Measurements from ENCODE around the gene CPLANE1.

CPLANE1 gene

GRCh38 chr5:37247036-37247435 lies 2.1 kb downstream of the CPLANE1 start:
- Histone ChIP-seq H3K23ac (ENCODE audit: low read length in 2 of 2) (no peak overlapping the region), H2BK5ac (ENCODE audit: low read depth, low read length, poor library complexity, severe bottlenecking) (no peak overlapping the region), H2AFZ (ENCODE audit: low read depth, low read length) (no peak overlapping the region), H3K4me1 (ENCODE audit: control insufficient read depth, insufficient read depth, low read depth, low read length) (peaks cover 12% of the 10 kb centered on the region), H2BK12ac (ENCODE audit: low read length in 2 of 2) (no peak overlapping the region), H3K36me3 (ENCODE audit: control insufficient read depth in 1 of 2, insufficient read depth in 2 of 2, low read depth in 1 of 2, low read length in 2 of 2) (peaks cover 2 to 17% of the 10 kb centered on the region in 2 experiments), H3K27me3 (ENCODE audit: control insufficient read depth in 1 of 2, insufficient read depth in 1 of 2, low read length in 2 of 2) (no peaks in the 10 kb centered on the region), H3K4ac (ENCODE audit: low read depth in 1 of 2, low read length in 2 of 2) (no peak overlapping the region), H3K4me2 (ENCODE audit: low read length, poor library complexity, severe bottlenecking) (no peak overlapping the region), H2BK120ac (ENCODE audit: low read depth, low read length) (no peak overlapping the region), H3K79me1 (replicated peaks; ENCODE audit: low read length, poor library complexity, severe bottlenecking) (peaks cover 6% of the 10 kb centered on the region), H2AK5ac (ENCODE audit: low read length, severe bottlenecking) (no peak overlapping the region), H3K9me3 (ENCODE audit: control insufficient read depth, low read length) (no peaks in the 10 kb centered on the region), H3K9ac (ENCODE audit: low read length) (peak overlapping the region; percentile 98), H4K91ac (ENCODE audit: low read length) (no peak overlapping the region), H3K4me3 (ENCODE audit: insufficient read depth in 1 of 2, low read depth in 1 of 2, low read length in 2 of 2) (peak overlapping the region in 1 of 2 experiments; percentile 93), H3K18ac (ENCODE audit: low read depth in 1 of 2, low read length in 2 of 2) (no peak overlapping the region), H3K27ac (ENCODE audit: low read length, poor library complexity, severe bottlenecking) (no peak overlapping the region), H2BK15ac (ENCODE audit: low read depth, poor library complexity, severe bottlenecking) (no peak overlapping the region), H3K14ac (ENCODE audit: low read length in 2 of 2) (no peak overlapping the region), H4K8ac (ENCODE audit: low read length) (no peak overlapping the region)
- WGBS = 72% methylated on average over 1 of the region's 1 CpG
- no peak for DNase-seq

GRCh38 chr5:37234288-37234687 lies 14.9 kb downstream of the CPLANE1 start:
- no peak overlapping the region for H2AK5ac ChIP-seq (ENCODE audit: low read length, severe bottlenecking)
- no peak overlapping the region for H3K14ac ChIP-seq (ENCODE audit: low read length in 2 of 2)
- H2AFZ ChIP-seq (ENCODE audit: low read depth, low read length) = no peak overlapping the region
- H4K91ac ChIP-seq (ENCODE audit: low read length) = no peak overlapping the region
- H2BK15ac ChIP-seq (ENCODE audit: low read depth, poor library complexity, severe bottlenecking) = no peak overlapping the region
- H3K9ac ChIP-seq (ENCODE audit: low read length) = no peak overlapping the region
- peaks cover 23% of the 10 kb centered on the region for H3K79me1 ChIP-seq (replicated peaks; ENCODE audit: low read length, poor library complexity, severe bottlenecking)
- no peak overlapping the region for H3K4ac ChIP-seq (ENCODE audit: low read depth in 1 of 2, low read length in 2 of 2)
- H3K9me3 ChIP-seq (ENCODE audit: control insufficient read depth, low read length) = peaks cover 12% of the 10 kb centered on the region
- H3K36me3 ChIP-seq (ENCODE audit: control insufficient read depth in 1 of 2, insufficient read depth in 2 of 2, low read depth in 1 of 2, low read length in 2 of 2) = peaks cover 26 to 75% of the 10 kb centered on the region in 2 experiments
- no peak overlapping the region for H2BK5ac ChIP-seq (ENCODE audit: low read depth, low read length, poor library complexity, severe bottlenecking)
- H2BK12ac ChIP-seq (ENCODE audit: low read length in 2 of 2) = no peak overlapping the region
- H3K4me3 ChIP-seq (ENCODE audit: insufficient read depth in 1 of 2, low read depth in 1 of 2, low read length in 2 of 2) = no peak overlapping the region
- no peak overlapping the region for H3K4me2 ChIP-seq (ENCODE audit: low read length, poor library complexity, severe bottlenecking)
- no peak overlapping the region for H4K8ac ChIP-seq (ENCODE audit: low read length)
- no peak overlapping the region for H2BK120ac ChIP-seq (ENCODE audit: low read depth, low read length)
- H3K4me1 ChIP-seq (ENCODE audit: control insufficient read depth, insufficient read depth, low read depth, low read length) = no peaks in the 10 kb centered on the region
- no peak overlapping the region for H3K23ac ChIP-seq (ENCODE audit: low read length in 2 of 2)
- WGBS = no CpG with 5 or more reads among the region's 2 CpGs
- no peak overlapping the region for H3K18ac ChIP-seq (ENCODE audit: low read depth in 1 of 2, low read length in 2 of 2)
- DNase-seq = no peak
- H3K27ac ChIP-seq (ENCODE audit: low read length, poor library complexity, severe bottlenecking) = no peak overlapping the region
- no peaks in the 10 kb centered on the region for H3K27me3 ChIP-seq (ENCODE audit: control insufficient read depth in 1 of 2, insufficient read depth in 1 of 2, low read length in 2 of 2)

GRCh38 chr5:37226377-37226776 lies 22.8 kb downstream of the CPLANE1 start:
- Histone ChIP-seq H2BK5ac (ENCODE audit: low read depth, low read length, poor library complexity, severe bottlenecking) (no peak overlapping the region), H3K79me1 (replicated peaks; ENCODE audit: low read length, poor library complexity, severe bottlenecking) (peaks cover 5% of the 10 kb centered on the region), H3K23ac (ENCODE audit: low read length in 2 of 2) (no peak overlapping the region), H3K14ac (ENCODE audit: low read length in 2 of 2) (no peak overlapping the region), H3K9me3 (ENCODE audit: control insufficient read depth, low read length) (no peaks in the 10 kb centered on the region), H3K4ac (ENCODE audit: low read depth in 1 of 2, low read length in 2 of 2) (no peak overlapping the region), H2AK5ac (ENCODE audit: low read length, severe bottlenecking) (no peak overlapping the region), H4K91ac (ENCODE audit: low read length) (no peak overlapping the region), H2BK12ac (ENCODE audit: low read length in 2 of 2) (no peak overlapping the region), H3K4me2 (ENCODE audit: low read length, poor library complexity, severe bottlenecking) (no peak overlapping the region), H2BK15ac (ENCODE audit: low read depth, poor library complexity, severe bottlenecking) (no peak overlapping the region), H3K27ac (ENCODE audit: low read length, poor library complexity, severe bottlenecking) (no peak overlapping the region), H2BK120ac (ENCODE audit: low read depth, low read length) (no peak overlapping the region), H3K27me3 (ENCODE audit: control insufficient read depth in 1 of 2, insufficient read depth in 1 of 2, low read length in 2 of 2) (no peaks in the 10 kb centered on the region), H3K4me3 (ENCODE audit: insufficient read depth in 1 of 2, low read depth in 1 of 2, low read length in 2 of 2) (no peak overlapping the region), H2AFZ (ENCODE audit: low read depth, low read length) (no peak overlapping the region), H3K18ac (ENCODE audit: low read depth in 1 of 2, low read length in 2 of 2) (no peak overlapping the region), H3K36me3 (ENCODE audit: control insufficient read depth in 1 of 2, insufficient read depth in 2 of 2, low read depth in 1 of 2, low read length in 2 of 2) (peaks cover 11 to 83% of the 10 kb centered on the region in 2 experiments), H3K9ac (ENCODE audit: low read length) (no peak overlapping the region), H3K4me1 (ENCODE audit: control insufficient read depth, insufficient read depth, low read depth, low read length) (no peaks in the 10 kb centered on the region), H4K8ac (ENCODE audit: low read length) (no peak overlapping the region)
- DNase-seq = no peak

- Histone ChIP-seq H3K27me3 (ENCODE audit: control insufficient read depth in 1 of 2, insufficient read depth in 1 of 2, low read length in 2 of 2) (no peaks in the 10 kb centered on the region), H3K4me3 (ENCODE audit: insufficient read depth in 1 of 2, low read depth in 1 of 2, low read length in 2 of 2) (no peak overlapping the region), H3K9me3 (ENCODE audit: control insufficient read depth, low read length) (no peaks in the 10 kb centered on the region), H3K4ac (ENCODE audit: low read depth in 1 of 2, low read length in 2 of 2) (no peak overlapping the region), H2AFZ (ENCODE audit: low read depth, low read length) (no peak overlapping the region), H2BK120ac (ENCODE audit: low read depth, low read length) (no peak overlapping the region), H3K18ac (ENCODE audit: low read depth in 1 of 2, low read length in 2 of 2) (no peak overlapping the region), H3K23ac (ENCODE audit: low read length in 2 of 2) (no peak overlapping the region), H3K14ac (ENCODE audit: low read length in 2 of 2) (no peak overlapping the region), H2BK5ac (ENCODE audit: low read depth, low read length, poor library complexity, severe bottlenecking) (no peak overlapping the region), H2BK12ac (ENCODE audit: low read length in 2 of 2) (no peak overlapping the region), H3K27ac (ENCODE audit: low read length, poor library complexity, severe bottlenecking) (no peak overlapping the region), H3K79me1 (replicated peaks; ENCODE audit: low read length, poor library complexity, severe bottlenecking) (peaks cover 5% of the 10 kb centered on the region), H2BK15ac (ENCODE audit: low read depth, poor library complexity, severe bottlenecking) (no peak overlapping the region), H3K9ac (ENCODE audit: low read length) (no peak overlapping the region), H4K8ac (ENCODE audit: low read length) (no peak overlapping the region), H3K4me1 (ENCODE audit: control insufficient read depth, insufficient read depth, low read depth, low read length) (peaks cover 4% of the 10 kb centered on the region), H4K91ac (ENCODE audit: low read length) (no peak overlapping the region), H3K36me3 (ENCODE audit: control insufficient read depth in 1 of 2, insufficient read depth in 2 of 2, low read depth in 1 of 2, low read length in 2 of 2) (peaks cover 8 to 85% of the 10 kb centered on the region in 2 experiments), H2AK5ac (ENCODE audit: low read length, severe bottlenecking) (no peak overlapping the region), H3K4me2 (ENCODE audit: low read length, poor library complexity, severe bottlenecking) (no peak overlapping the region)
- no peak for DNase-seq
Measured at GRCh38 chr5:37222181-37222580, 27.0 kb downstream of the CPLANE1 start.

Data from mesenchymal stem cell (in vitro differentiated cells and primary cell).